Neural progenitor cell (in vitro differentiated cells): Measurements from ENCODE around the gene ABCC2.

ENCODE experiments used
- EZH2 ChIP-seq: fragments of 200-600 bp; sonication (generic); IDR thresholded peaks from 2 replicates; pipeline ENCODE4 v1.6.1; 2017; ENCODE audit warnings: antibody characterized with exemption, mild to moderate bottlenecking, moderate library complexity
- EZH2phosphoT487 ChIP-seq: fragments of 200-600 bp; sonication (generic); IDR thresholded peaks from 2 replicates; pipeline ENCODE4 v1.6.1; 2017; ENCODE audit warnings: antibody characterized with exemption
- TF ChIP-seq, protein P1 (sequence below): fragments of 200-600 bp; sonication (generic); IDR thresholded peaks from 2 replicates; pipeline ENCODE4 v1.5.1; 2017; ENCODE audit warnings: antibody characterized with exemption, mild to moderate bottlenecking

DNA sequence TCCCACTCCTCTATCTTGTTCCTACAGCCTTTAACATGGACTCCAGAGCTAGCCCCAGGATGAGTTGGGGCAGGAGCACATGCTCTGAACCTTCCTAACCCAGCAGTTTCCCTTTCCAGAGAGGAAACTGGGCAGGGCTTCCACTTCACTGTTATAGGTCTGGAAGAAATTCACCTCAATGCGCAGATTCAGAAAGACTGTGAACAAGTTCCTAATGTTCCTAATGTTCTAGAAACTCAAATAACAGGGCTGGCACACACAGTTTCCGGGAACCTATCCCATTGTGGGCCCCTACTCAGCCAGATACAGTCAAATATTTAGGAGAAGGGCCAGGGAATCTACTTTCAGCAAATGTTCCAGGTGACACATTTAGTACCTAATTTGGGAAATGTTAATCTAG is 29.7 kb downstream of the ABCC2 start:
- TF ChIP-seq, protein P1, sequence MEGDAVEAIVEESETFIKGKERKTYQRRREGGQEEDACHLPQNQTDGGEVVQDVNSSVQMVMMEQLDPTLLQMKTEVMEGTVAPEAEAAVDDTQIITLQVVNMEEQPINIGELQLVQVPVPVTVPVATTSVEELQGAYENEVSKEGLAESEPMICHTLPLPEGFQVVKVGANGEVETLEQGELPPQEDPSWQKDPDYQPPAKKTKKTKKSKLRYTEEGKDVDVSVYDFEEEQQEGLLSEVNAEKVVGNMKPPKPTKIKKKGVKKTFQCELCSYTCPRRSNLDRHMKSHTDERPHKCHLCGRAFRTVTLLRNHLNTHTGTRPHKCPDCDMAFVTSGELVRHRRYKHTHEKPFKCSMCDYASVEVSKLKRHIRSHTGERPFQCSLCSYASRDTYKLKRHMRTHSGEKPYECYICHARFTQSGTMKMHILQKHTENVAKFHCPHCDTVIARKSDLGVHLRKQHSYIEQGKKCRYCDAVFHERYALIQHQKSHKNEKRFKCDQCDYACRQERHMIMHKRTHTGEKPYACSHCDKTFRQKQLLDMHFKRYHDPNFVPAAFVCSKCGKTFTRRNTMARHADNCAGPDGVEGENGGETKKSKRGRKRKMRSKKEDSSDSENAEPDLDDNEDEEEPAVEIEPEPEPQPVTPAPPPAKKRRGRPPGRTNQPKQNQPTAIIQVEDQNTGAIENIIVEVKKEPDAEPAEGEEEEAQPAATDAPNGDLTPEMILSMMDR, result no peak
- no peak for TF ChIP-seq EZH2
- no peak for TF ChIP-seq EZH2phosphoT487
